Neuronal stem cell (in vitro differentiated cells): ENCODE data around the gene USP33.

Experiments used
- DNase-seq: peaks from one replicate; pipeline ENCODE4 v3.0.0-alpha.2; 2013; ENCODE audit warnings: low spot score
- H2AFZ ChIP-seq: one replicate; pipeline ENCODE4 v1.6.1; 2013; ENCODE audit warnings: mild to moderate bottlenecking, low read length, inconsistent platforms
- H2AK5ac ChIP-seq: 2 replicates; pipeline ENCODE4 v1.6.1; 2013; ENCODE audit warnings: low read depth, mild to moderate bottlenecking, inconsistent platforms, low read length, moderate library complexity, mixed read lengths
- H2BK120ac ChIP-seq: 2 replicates; pipeline ENCODE4 v1.6.1; 2013; ENCODE audit warnings: low read depth, mild to moderate bottlenecking, inconsistent platforms, low read length, moderate library complexity, mixed read lengths
- H2BK12ac ChIP-seq: one replicate; pipeline ENCODE4 v1.6.1; 2013; ENCODE audit warnings: low read length, inconsistent platforms
- H2BK15ac ChIP-seq: 2 replicates; pipeline ENCODE4 v1.6.1; 2013; ENCODE audit warnings: mild to moderate bottlenecking, low read length, inconsistent platforms, mixed read lengths
- H2BK5ac ChIP-seq: one replicate; pipeline ENCODE4 v1.6.1; 2013; ENCODE audit warnings: inconsistent platforms, mild to moderate bottlenecking, low read length, moderate library complexity
- H3K14ac ChIP-seq: one replicate; pipeline ENCODE4 v1.6.1; 2013; ENCODE audit warnings: low read length, inconsistent platforms
- H3K18ac ChIP-seq: 2 replicates; pipeline ENCODE4 v1.6.1; 2013; ENCODE audit warnings: low read length, inconsistent platforms
- H3K23ac ChIP-seq: 2 replicates; pipeline ENCODE4 v1.6.1; 2013; ENCODE audit warnings: low read depth, mild to moderate bottlenecking, mixed read lengths, low read length, inconsistent platforms; ENCODE audit not compliant: poor library complexity
- H3K27ac ChIP-seq: replicated peaks from 3 replicates; pipeline ENCODE4 v1.5.1; 2013; ENCODE audit warnings: low read length, inconsistent platforms
- H3K27me3 ChIP-seq, 3 experiments: 2 replicates each; pipeline ENCODE4 v1.6.1; 2013; ENCODE audit warnings: low read length in 3 of 3, mild to moderate bottlenecking in 2 of 3, inconsistent platforms in 1 of 3, low read depth in 1 of 3, mixed read lengths in 1 of 3, moderate library complexity in 1 of 3; ENCODE audit not compliant: control insufficient read depth in 3 of 3, insufficient read depth in 3 of 3
- H3K36me3 ChIP-seq, 2 donors: replicated peaks in 1 of 2; 2 replicates each; pipeline ENCODE4 v1.6.1; 2013; ENCODE audit warnings: low read length in 2 of 2; ENCODE audit not compliant: control insufficient read depth in 2 of 2, insufficient read depth in 2 of 2
- H3K4ac ChIP-seq: 2 replicates; pipeline ENCODE4 v1.6.1; 2013; ENCODE audit warnings: inconsistent platforms, mild to moderate bottlenecking, low read length, moderate library complexity
- H3K4me1 ChIP-seq, 2 donors: 1 replicate in 1 of 2; 2 replicates in 1 of 2; pipeline ENCODE4 v1.6.1; 2013; ENCODE audit warnings: low read length in 2 of 2, low read depth in 1 of 2; ENCODE audit not compliant: control insufficient read depth in 2 of 2, insufficient read depth in 1 of 2
- H3K4me2 ChIP-seq: one replicate; pipeline ENCODE4 v1.6.1; 2013; ENCODE audit warnings: mild to moderate bottlenecking, low read length, inconsistent platforms; ENCODE audit not compliant: insufficient read depth, poor library complexity, severe bottlenecking
- H3K4me3 ChIP-seq, 2 donors: 2 replicates each; pipeline ENCODE4 v1.5.1; 2013; ENCODE audit warnings: low read length in 2 of 2, mild to moderate bottlenecking in 2 of 2, inconsistent platforms in 1 of 2, moderate library complexity in 1 of 2
- H3K79me1 ChIP-seq: one replicate; pipeline ENCODE4 v1.6.1; 2013; ENCODE audit warnings: low read depth, mild to moderate bottlenecking, inconsistent platforms, low read length, moderate library complexity
- H3K9ac ChIP-seq: one replicate; pipeline ENCODE4 v1.6.1; 2013; ENCODE audit warnings: mild to moderate bottlenecking, low read depth, low read length, inconsistent platforms; ENCODE audit not compliant: poor library complexity
- H3K9me3 ChIP-seq, 2 donors: replicated peaks in 1 of 2; 2 replicates each; pipeline versions ENCODE3 to v1.6.1; 2013; ENCODE audit warnings: low read length in 2 of 2, mild to moderate bottlenecking in 2 of 2, inconsistent platforms in 1 of 2, low read depth in 1 of 2, mixed read lengths in 1 of 2, moderate library complexity in 1 of 2; ENCODE audit not compliant: control insufficient read depth in 2 of 2, insufficient read depth in 1 of 2
- H4K8ac ChIP-seq: one replicate; pipeline ENCODE4 v1.6.1; 2013; ENCODE audit warnings: low read depth, mild to moderate bottlenecking, inconsistent platforms, low read length, moderate library complexity
- H4K91ac ChIP-seq: one replicate; pipeline ENCODE4 v1.6.1; 2013; ENCODE audit warnings: low read length, low read depth, mild to moderate bottlenecking, inconsistent platforms; ENCODE audit not compliant: poor library complexity
- whole genome bisulfite sequencing, 2 donors: extraction: QIAGEN DNeasy Blood & Tissue Kit; methylation state at CpG; one replicate each; pipeline ENCODE4 v1.1.7; 2013; ENCODE audit warnings: missing lambda C conversion rate in 2 of 2, mixed read lengths in 1 of 2; ENCODE audit not compliant: insufficient read length in 2 of 2, insufficient replicate concordance in 1 of 2; ENCODE audit errors: extremely low coverage in 2 of 2; 5-methylcytosine and 5-hydroxymethylcytosine counted together

The USP33 gene

GRCh38 chr1:77673030-77673429 is 86.6 kb downstream of the USP33 start:
- Histone ChIP-seq H4K8ac (no peak overlapping the region), H3K18ac (no peak overlapping the region), H3K4me1 (no peaks in the 10 kb centered on the region), H3K4me2 (no peak overlapping the region), H4K91ac (no peak overlapping the region), H3K4me3 (no peak overlapping the region), H2AFZ (no peak overlapping the region), H3K27ac (no peak overlapping the region), H3K9ac (no peak overlapping the region), H2AK5ac (no peak overlapping the region), H3K23ac (no peak overlapping the region), H3K36me3 (peaks cover 3 to 28% of the 10 kb centered on the region in 2 donors), H3K27me3 (peaks cover 0 to 1% (median 0%) of the 10 kb centered on the region in 3 experiments), H3K79me1 (peaks cover 3% of the 10 kb centered on the region), H2BK5ac (no peak overlapping the region), H2BK15ac (no peak overlapping the region), H3K14ac (no peak overlapping the region), H2BK120ac (no peak overlapping the region), H3K4ac (no peak overlapping the region), H2BK12ac (no peak overlapping the region), H3K9me3 (no peaks in the 10 kb centered on the region)
- no CpG with 5 or more reads among the region's 6 CpGs for WGBS, 2 donors
- DNase-seq = no peak

DNA sequence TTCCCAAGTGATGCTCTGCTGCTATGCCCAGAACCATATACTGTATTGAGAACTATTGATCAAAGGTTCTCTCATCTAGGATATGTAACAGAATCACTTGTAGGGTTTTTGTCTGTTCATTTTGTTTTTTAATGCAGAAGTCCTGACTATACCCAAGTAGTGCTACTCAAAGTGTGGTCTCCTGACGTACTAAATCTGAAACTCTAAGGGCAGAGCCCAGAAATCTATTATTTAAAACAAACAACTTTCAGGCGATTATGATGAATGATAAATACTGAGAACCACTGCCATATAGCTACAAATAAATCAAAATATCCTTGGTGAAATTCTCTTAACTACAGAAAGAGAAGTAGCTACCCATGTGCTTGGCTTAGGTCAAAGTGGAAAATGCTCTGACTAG is 87.3 kb downstream of the USP33 start:
- Histone ChIP-seq H4K8ac (no peak overlapping the region), H2AK5ac (no peak overlapping the region), H2BK12ac (no peak overlapping the region), H4K91ac (no peak overlapping the region), H3K27ac (no peak overlapping the region), H3K79me1 (peaks cover 3% of the 10 kb centered on the region), H3K23ac (no peak overlapping the region), H3K9me3 (no peaks in the 10 kb centered on the region), H2BK5ac (no peak overlapping the region), H3K4ac (no peak overlapping the region), H3K4me3 (no peak overlapping the region), H3K9ac (no peak overlapping the region), H3K18ac (no peak overlapping the region), H2AFZ (no peak overlapping the region), H3K36me3 (peaks cover 3 to 24% of the 10 kb centered on the region in 2 donors), H2BK120ac (no peak overlapping the region), H3K27me3 (peaks cover 0 to 1% (median 0%) of the 10 kb centered on the region in 3 experiments), H3K4me1 (no peaks in the 10 kb centered on the region), H2BK15ac (no peak overlapping the region), H3K4me2 (no peak overlapping the region), H3K14ac (no peak overlapping the region)
- no peak for DNase-seq
- no CpG with 5 or more reads among the region's 2 CpGs for WGBS, 2 donors

- no CpG with 5 or more reads among the region's 5 CpGs for WGBS, 2 donors
- H3K4ac ChIP-seq = no peak overlapping the region
- no peak overlapping the region for H3K23ac ChIP-seq
- no peak overlapping the region for H3K4me3 ChIP-seq
- no peaks in the 10 kb centered on the region for H3K9me3 ChIP-seq
- no peak overlapping the region for H2AFZ ChIP-seq
- no peak overlapping the region for H2AK5ac ChIP-seq
- no peak overlapping the region for H3K4me2 ChIP-seq
- H2BK12ac ChIP-seq = no peak overlapping the region
- no peak overlapping the region for H2BK120ac ChIP-seq
- H4K8ac ChIP-seq = no peak overlapping the region
- no peaks in the 10 kb centered on the region for H3K4me1 ChIP-seq
- no peak overlapping the region for H3K18ac ChIP-seq
- no peak overlapping the region for H3K14ac ChIP-seq
- peaks cover 0 to 1% (median 0%) of the 10 kb centered on the region in 3 experiments for H3K27me3 ChIP-seq
- no peak for DNase-seq
- H4K91ac ChIP-seq = no peak overlapping the region
- H2BK15ac ChIP-seq = no peak overlapping the region
- no peak overlapping the region for H3K27ac ChIP-seq
- H2BK5ac ChIP-seq = no peak overlapping the region
- no peak overlapping the region for H3K9ac ChIP-seq
- H3K36me3 ChIP-seq = peaks cover 3 to 19% of the 10 kb centered on the region in 2 donors
- H3K79me1 ChIP-seq = peaks cover 2% of the 10 kb centered on the region
Observed at GRCh38 chr1:77671836-77672235, 87.8 kb downstream of the USP33 start.

DNA sequence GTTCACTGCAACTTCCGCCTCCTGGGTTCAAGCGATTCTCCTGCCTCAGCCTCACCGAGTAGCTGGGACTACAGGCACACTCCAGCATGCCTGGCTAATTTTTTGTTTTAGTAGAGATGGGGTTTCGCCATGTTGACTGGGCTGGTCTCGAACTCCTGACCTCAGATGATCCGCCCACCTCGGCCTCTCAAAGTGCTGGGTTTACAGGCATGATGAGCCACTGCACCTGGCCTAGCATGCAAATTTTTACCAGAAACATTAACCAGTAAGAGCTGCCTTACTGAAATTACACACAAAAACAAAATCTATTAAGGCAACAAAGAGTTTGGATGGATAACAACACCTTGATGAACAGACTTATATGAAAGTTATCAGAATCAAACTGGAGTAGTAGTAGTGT is 89.3 kb downstream of the USP33 start:
- H3K9ac ChIP-seq = no peak overlapping the region
- DNase-seq = no peak
- H2BK15ac ChIP-seq = no peak overlapping the region
- H4K91ac ChIP-seq = no peak overlapping the region
- H2AK5ac ChIP-seq = no peak overlapping the region
- no peak overlapping the region for H2AFZ ChIP-seq
- H3K23ac ChIP-seq = no peak overlapping the region
- no peaks in the 10 kb centered on the region for H3K9me3 ChIP-seq
- no peak overlapping the region for H3K18ac ChIP-seq
- H3K4ac ChIP-seq = no peak overlapping the region
- no peak overlapping the region for H3K4me2 ChIP-seq
- no peak overlapping the region for H4K8ac ChIP-seq
- H3K79me1 ChIP-seq = peaks cover 2% of the 10 kb centered on the region
- H3K36me3 ChIP-seq = peaks cover 0 to 7% of the 10 kb centered on the region in 2 donors
- no peak overlapping the region for H2BK120ac ChIP-seq
- no CpG with 5 or more reads among the region's 7 CpGs for WGBS, 2 donors
- no peak overlapping the region for H3K27ac ChIP-seq
- no peaks in the 10 kb centered on the region for H3K4me1 ChIP-seq
- no peak overlapping the region for H3K14ac ChIP-seq
- H3K27me3 ChIP-seq = no peaks in the 10 kb centered on the region
- no peak overlapping the region for H3K4me3 ChIP-seq
- H2BK12ac ChIP-seq = no peak overlapping the region
- H2BK5ac ChIP-seq = no peak overlapping the region
